Activated CD4-positive, alpha-beta T cell treated with anti-CD3 and anti-CD28 coated beads, Interleukin-10, Interleukin-2, amounts not matched to agents 100 ng/mL and 50 ng/mL, durations not matched to agents 16 hours and 8 hours (primary cell): ENCODE data around the gene AUTS2.
A peak's percentile ranks its signal among the peaks of the same experiment; 100 is the strongest.

ENCODE experiments used
- DNase-seq: peaks from one replicate; pipeline ENCODE4 v3.0.0-alpha.2; 2020

AUTS2 gene

GRCh38 chr7:70159121-70159520, 560.8 kb downstream of the AUTS2 start:
- DNase-seq, result no peak

GRCh38 chr7:70165477-70166170, 567.3 kb downstream of the AUTS2 start:
- DNase-seq, result no peak

GRCh38 chr7:70171369-70171920, 573.2 kb downstream of the AUTS2 start:
- DNase-seq, result no peak

GRCh38 chr7:70177166-70177565, 578.9 kb downstream of the AUTS2 start:
- DNase-seq, result peak; percentile 43

- DNase-seq, result no peak
Observed at GRCh38 chr7:70178211-70178610, 579.9 kb downstream of the AUTS2 start.

GRCh38 chr7:70178787-70179186, 580.5 kb downstream of the AUTS2 start:
- no peak for DNase-seq

GRCh38 chr7:70182521-70182920, 584.2 kb downstream of the AUTS2 start:
- DNase-seq, result no peak

- DNase-seq, result no peak
Observed at GRCh38 chr7:70183278-70183677, 585.0 kb downstream of the AUTS2 start.

GRCh38 chr7:70188901-70189650, 590.8 kb downstream of the AUTS2 start:
- no peak for DNase-seq

GRCh38 chr7:70189776-70190175, 591.5 kb downstream of the AUTS2 start:
- DNase-seq, result no peak

GRCh38 chr7:70190281-70190680, 592.0 kb downstream of the AUTS2 start:
- no peak for DNase-seq

GRCh38 chr7:70193514-70193913, 595.2 kb downstream of the AUTS2 start:
- peak; percentile 3 for DNase-seq

- peak; percentile 2 for DNase-seq
Observed at GRCh38 chr7:70208236-70209063, 610.2 kb downstream of the AUTS2 start.

GRCh38 chr7:70210200-70210935, 612.1 kb downstream of the AUTS2 start:
- no peak for DNase-seq

- DNase-seq, result no peak
Observed at GRCh38 chr7:70210936-70211310, 612.6 kb downstream of the AUTS2 start.

GRCh38 chr7:70212281-70212680, 614.0 kb downstream of the AUTS2 start:
- DNase-seq, result no peak

- DNase-seq, result no peak
Observed at GRCh38 chr7:70214071-70214470, 615.8 kb downstream of the AUTS2 start.

GRCh38 chr7:70215491-70215890, 617.2 kb downstream of the AUTS2 start:
- DNase-seq, result no peak

- no peak for DNase-seq
Observed at GRCh38 chr7:70217571-70217970, 619.3 kb downstream of the AUTS2 start.

GRCh38 chr7:70218006-70218405, 619.7 kb downstream of the AUTS2 start:
- no peak for DNase-seq

GRCh38 chr7:70219061-70219460, 620.8 kb downstream of the AUTS2 start:
- DNase-seq, result no peak

GRCh38 chr7:70229242-70229641, 631.0 kb downstream of the AUTS2 start:
- no peak for DNase-seq

GRCh38 chr7:70230761-70231160, 632.5 kb downstream of the AUTS2 start:
- DNase-seq, result no peak
